ENCODE data around the gene ADAMTS15. TPM values are rescaled to one million over a fixed set of nuclear protein-coding genes. Genes with fewer than 3 reads are reported as not detected.

The ADAMTS15 gene
- total and polyA plus RNA-seq, 2 of the 4 experiments (the other 2 are of a cell fraction), result 3.0 to 5.0 TPM

DNA sequence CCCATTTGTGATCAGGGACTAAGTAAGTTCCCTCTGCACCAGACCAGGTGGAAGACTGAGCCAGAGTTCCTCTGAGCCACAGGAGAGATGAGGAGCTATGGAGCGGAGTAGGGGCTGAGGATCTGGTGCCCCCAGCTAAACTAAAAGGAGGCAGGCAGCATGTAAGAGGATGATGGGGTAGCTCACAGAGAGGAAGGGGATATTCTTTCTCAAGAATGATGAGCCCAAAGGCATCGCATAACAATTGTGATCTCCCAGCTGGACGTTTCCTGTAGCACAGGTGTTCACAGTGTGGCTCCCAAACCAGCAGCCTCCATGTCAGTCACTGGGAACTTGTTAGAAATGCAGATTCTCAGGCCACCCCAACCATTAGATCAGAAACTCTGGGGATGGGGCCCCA lies 44.5 kb upstream of the ADAMTS15 start:
- TF ChIP-seq MAZ (IDR thresholded peaks at IDR 0.05; ENCODE audit: borderline replicate concordance, low read depth, low read length) (no peak), SMC3 (IDR thresholded peaks at IDR 0.05; ENCODE audit: low read depth, low read length) (no peak), NFE2L2 (IDR thresholded peaks at IDR 0.05; ENCODE audit: low read depth, low read length) (no peak), MXI1 (IDR thresholded peaks at IDR 0.05; ENCODE audit: borderline replicate concordance, low read depth, low read length) (no peak), POLR2A (IDR thresholded peaks at IDR 0.05; ENCODE audit: low read depth, low read length) (no peak), RAD21 (IDR thresholded peaks at IDR 0.05; ENCODE audit: low read length) (no peak), FOS (IDR thresholded peaks at IDR 0.05; ENCODE audit: low read depth, low read length) (no peak), CHD1 (IDR thresholded peaks at IDR 0.05; ENCODE audit: low read depth, low read length) (no peak), BHLHE40 (IDR thresholded peaks at IDR 0.05; ENCODE audit: low read depth, low read length) (no peak), RCOR1 (IDR thresholded peaks at IDR 0.05; ENCODE audit: insufficient replicate concordance, low read length) (no peak), CEBPB (IDR thresholded peaks at IDR 0.05; ENCODE audit: low read depth, low read length) (no peak), RFX5 (IDR thresholded peaks at IDR 0.05; ENCODE audit: low read depth, low read length) (no peak), MAFK (IDR thresholded peaks at IDR 0.05; ENCODE audit: low read depth, low read length) (no peak)
- TF ChIP-seq, protein P1, sequence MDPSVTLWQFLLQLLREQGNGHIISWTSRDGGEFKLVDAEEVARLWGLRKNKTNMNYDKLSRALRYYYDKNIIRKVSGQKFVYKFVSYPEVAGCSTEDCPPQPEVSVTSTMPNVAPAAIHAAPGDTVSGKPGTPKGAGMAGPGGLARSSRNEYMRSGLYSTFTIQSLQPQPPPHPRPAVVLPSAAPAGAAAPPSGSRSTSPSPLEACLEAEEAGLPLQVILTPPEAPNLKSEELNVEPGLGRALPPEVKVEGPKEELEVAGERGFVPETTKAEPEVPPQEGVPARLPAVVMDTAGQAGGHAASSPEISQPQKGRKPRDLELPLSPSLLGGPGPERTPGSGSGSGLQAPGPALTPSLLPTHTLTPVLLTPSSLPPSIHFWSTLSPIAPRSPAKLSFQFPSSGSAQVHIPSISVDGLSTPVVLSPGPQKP (IDR thresholded peaks at IDR 0.05; ENCODE audit: borderline replicate concordance, low read depth, low read length), result no peak
- TF ChIP-seq, protein P2, sequence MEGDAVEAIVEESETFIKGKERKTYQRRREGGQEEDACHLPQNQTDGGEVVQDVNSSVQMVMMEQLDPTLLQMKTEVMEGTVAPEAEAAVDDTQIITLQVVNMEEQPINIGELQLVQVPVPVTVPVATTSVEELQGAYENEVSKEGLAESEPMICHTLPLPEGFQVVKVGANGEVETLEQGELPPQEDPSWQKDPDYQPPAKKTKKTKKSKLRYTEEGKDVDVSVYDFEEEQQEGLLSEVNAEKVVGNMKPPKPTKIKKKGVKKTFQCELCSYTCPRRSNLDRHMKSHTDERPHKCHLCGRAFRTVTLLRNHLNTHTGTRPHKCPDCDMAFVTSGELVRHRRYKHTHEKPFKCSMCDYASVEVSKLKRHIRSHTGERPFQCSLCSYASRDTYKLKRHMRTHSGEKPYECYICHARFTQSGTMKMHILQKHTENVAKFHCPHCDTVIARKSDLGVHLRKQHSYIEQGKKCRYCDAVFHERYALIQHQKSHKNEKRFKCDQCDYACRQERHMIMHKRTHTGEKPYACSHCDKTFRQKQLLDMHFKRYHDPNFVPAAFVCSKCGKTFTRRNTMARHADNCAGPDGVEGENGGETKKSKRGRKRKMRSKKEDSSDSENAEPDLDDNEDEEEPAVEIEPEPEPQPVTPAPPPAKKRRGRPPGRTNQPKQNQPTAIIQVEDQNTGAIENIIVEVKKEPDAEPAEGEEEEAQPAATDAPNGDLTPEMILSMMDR (conservative IDR thresholded peaks at IDR 0.05; ENCODE audit: low read depth, low read length), result no peak
- TF ChIP-seq, protein P3, sequence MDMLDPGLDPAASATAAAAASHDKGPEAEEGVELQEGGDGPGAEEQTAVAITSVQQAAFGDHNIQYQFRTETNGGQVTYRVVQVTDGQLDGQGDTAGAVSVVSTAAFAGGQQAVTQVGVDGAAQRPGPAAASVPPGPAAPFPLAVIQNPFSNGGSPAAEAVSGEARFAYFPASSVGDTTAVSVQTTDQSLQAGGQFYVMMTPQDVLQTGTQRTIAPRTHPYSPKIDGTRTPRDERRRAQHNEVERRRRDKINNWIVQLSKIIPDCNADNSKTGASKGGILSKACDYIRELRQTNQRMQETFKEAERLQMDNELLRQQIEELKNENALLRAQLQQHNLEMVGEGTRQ (IDR thresholded peaks at IDR 0.05; ENCODE audit: low read depth, low read length), result no peak
- H3K9me1 ChIP-seq (ENCODE audit: insufficient read depth, low read length), result peaks cover 35% of the 10 kb centered on the region
- in situ Hi-C loops (cut with MboI; ENCODE audit: low sequenced_read_pairs), result loop anchor here (25.0 kb wide), 2 partner anchors 1483 to 1658 kb away; no protein-coding TSS in a partner anchor
- peak overlapping the region; percentile 77 for H2AK9ac ChIP-seq (replicated peaks; ENCODE audit: low read depth, low read length, poor library complexity)
- peak overlapping the region; percentile 51; the same call in 1 of the 2 replicates for H3K9ac ChIP-seq (ENCODE audit: low read depth, low read length)
- TSS peak; percentile 73 for BruUV-seq (replicated peaks)
- H3K4me3 ChIP-seq (ENCODE audit: insufficient read depth, low read depth, low read length), result no peak overlapping the region
- H2AFZ ChIP-seq (replicated peaks; ENCODE audit: low read length, poor library complexity), result peak overlapping the region; percentile 13
- no peaks in the 10 kb centered on the region for H3K9me3 ChIP-seq (ENCODE audit: control insufficient read depth, insufficient read depth, low read length)
- 100% methylated on average over 2 of the region's 3 CpGs; no CpG with 5 or more reads in 1 of the 2 experiments for WGBS, 2 experiments (ENCODE audit: extremely low coverage in 2 of 2, insufficient read length in 1 of 2)
- H2BK5ac ChIP-seq (ENCODE audit: low read depth, low read length, poor library complexity, severe bottlenecking), result peak overlapping the region; percentile 99
- peak overlapping the region; percentile 94 for H4K91ac ChIP-seq (ENCODE audit: insufficient read depth, low read depth, low read length)
- no peaks in the 10 kb centered on the region for H3K79me1 ChIP-seq (ENCODE audit: low read depth in 1 of 2, low read length in 2 of 2)
- no peaks in the 10 kb centered on the region for H3K27me3 ChIP-seq (ENCODE audit: control insufficient read depth, insufficient read depth, low read length)
- H3K4ac ChIP-seq (ENCODE audit: low read depth, low read length), result peak overlapping the region; percentile 85
- DNase-seq (no peak), ATAC-seq (ENCODE audit: low read depth) (no peak)
- peaks cover 5% of the 10 kb centered on the region; the same call in 1 of the 2 replicates for H4K20me1 ChIP-seq (ENCODE audit: insufficient read depth, low read length)
- peak overlapping the region; percentile 90 for H4K5ac ChIP-seq (ENCODE audit: low read depth, low read length)
- H3K4me2 ChIP-seq (ENCODE audit: low read depth, low read length), result peak overlapping the region; percentile 56
- H3K4me1 ChIP-seq (ENCODE audit: control insufficient read depth, insufficient read depth, low read length), result peaks cover 35% of the 10 kb centered on the region
- peak overlapping the region; percentile 96 for H2BK120ac ChIP-seq (ENCODE audit: low read depth, low read length)
- H3K14ac ChIP-seq (replicated peaks; ENCODE audit: low read depth, low read length), result peak overlapping the region; percentile 75
- H3K56ac ChIP-seq (ENCODE audit: extremely low read depth, insufficient read depth, low read length), result 0 out of 2 replicates have a peak overlapping the region, but pooled peaks have one; percentile 6
- H2BK15ac ChIP-seq (ENCODE audit: low read depth, low read length), result peak overlapping the region; percentile 33; the same call in 2 of the 3 replicates
- peak overlapping the region; percentile 96 for H3K27ac ChIP-seq (ENCODE audit: insufficient read depth, low read length)
- H2AK5ac ChIP-seq (ENCODE audit: low read depth, low read length), result peak overlapping the region; percentile 95
- dilution Hi-C loops (cut with HindIII; ENCODE audit: low sequenced_read_pairs, unreplicated experiment), result no loop called here
- H3K18ac ChIP-seq (ENCODE audit: low read depth, low read length), result peak overlapping the region; percentile 66
- ChIA-PET POLR2A (ENCODE audit: unreplicated experiment) (interaction anchor here (1.4 kb wide), 1 partner anchor 14 kb away, joined by 3 read pairs; no protein-coding TSS in a partner anchor), CTCF (interaction anchor here (1.5 kb wide), 1 partner anchor 13 kb away, joined by 3 read pairs; no protein-coding TSS in a partner anchor)
- H4K8ac ChIP-seq (ENCODE audit: low read depth in 2 of 2, low read length in 2 of 2), result peak overlapping the region; percentile 1 to 72; a peak in 2 of 4 replicates
- intact Hi-C loops (cut with micrococcal nuclease), result loop anchor here (1.0 kb wide), 1 partner anchor 14 kb away; no protein-coding TSS in a partner anchor
- H3K23ac ChIP-seq (ENCODE audit: low read depth, low read length), result peak overlapping the region; percentile 79
- peak overlapping the region; percentile 91 for H2BK20ac ChIP-seq (ENCODE audit: low read depth, low read length)
- H3K36me3 ChIP-seq (ENCODE audit: control insufficient read depth, insufficient read depth, low read length), result peaks cover 2% of the 10 kb centered on the region; the same call in 1 of the 2 replicates

Measured in IMR-90 (cell line).